Fibroblast of skin of scalp (primary cell): ENCODE results near the gene C3orf18.
"Not testable (repeated sequence)": the region's sequence is repeated elsewhere in the genome, so short reads cannot be mapped to it uniquely, and the experiment has no call there.

Source experiments
- DNase-seq: peaks from one replicate; pipeline ENCODE4 v3.0.0-alpha.2; 2013

Gene C3orf18

DNA sequence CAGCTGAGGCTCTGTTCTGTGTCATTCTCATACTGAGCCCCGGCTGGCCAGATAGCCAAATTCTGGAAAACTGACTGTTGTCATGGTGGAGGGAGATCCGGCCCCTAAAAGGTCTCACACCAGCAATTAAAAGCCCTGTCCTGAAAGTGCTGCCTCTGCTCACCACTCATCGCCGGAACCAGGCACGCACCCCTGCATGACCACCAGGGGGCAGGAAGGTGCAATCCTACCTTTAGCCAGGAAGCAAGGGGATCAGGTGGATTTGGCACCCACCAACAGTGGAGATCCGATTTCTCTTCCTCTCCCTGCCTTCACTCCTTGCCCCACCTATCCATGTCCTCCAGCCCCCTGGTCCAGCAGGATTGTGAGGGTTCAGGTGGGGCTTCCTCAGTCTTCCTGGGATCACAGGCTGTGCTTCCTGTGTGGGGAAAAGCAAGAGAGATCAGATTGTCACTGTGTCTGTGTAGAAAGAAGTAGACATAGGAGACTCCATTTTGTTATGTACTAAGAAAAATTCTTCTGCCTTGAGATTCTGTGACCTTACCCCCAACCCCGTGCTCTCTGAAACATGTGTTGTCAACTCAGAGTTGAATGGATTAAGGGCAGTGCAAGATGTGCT lies 48.0 kb downstream of the C3orf18 start:
- peak; percentile 24 for DNase-seq

- DNase-seq, result no peak
Measured at GRCh38 chr3:50518436-50518835, 49.1 kb downstream of the C3orf18 start.

DNA sequence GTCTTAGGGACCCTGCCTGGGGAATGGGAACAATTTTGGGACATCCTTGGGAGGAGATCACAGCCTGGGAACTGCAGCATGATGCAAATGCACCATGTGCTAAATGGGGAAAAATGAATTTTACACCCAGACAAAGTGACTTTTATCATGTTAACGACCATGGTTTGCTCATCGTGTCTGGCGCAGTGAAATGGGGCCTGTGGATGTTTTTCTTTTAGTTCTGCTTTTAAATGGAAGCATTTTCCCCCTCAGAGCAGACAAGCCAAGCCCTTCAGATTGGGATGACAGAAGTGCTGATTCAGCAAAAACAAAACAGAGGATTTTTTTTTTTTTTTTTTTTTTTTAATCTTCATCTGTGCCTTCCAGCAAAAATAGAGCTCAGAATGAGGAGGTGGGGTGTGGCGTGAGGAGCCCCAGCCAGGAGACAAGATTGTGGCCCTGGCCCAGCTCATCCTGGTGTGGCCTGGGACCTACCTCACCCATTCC lies 49.8 kb downstream of the C3orf18 start:
- DNase-seq, result no peak

DNA sequence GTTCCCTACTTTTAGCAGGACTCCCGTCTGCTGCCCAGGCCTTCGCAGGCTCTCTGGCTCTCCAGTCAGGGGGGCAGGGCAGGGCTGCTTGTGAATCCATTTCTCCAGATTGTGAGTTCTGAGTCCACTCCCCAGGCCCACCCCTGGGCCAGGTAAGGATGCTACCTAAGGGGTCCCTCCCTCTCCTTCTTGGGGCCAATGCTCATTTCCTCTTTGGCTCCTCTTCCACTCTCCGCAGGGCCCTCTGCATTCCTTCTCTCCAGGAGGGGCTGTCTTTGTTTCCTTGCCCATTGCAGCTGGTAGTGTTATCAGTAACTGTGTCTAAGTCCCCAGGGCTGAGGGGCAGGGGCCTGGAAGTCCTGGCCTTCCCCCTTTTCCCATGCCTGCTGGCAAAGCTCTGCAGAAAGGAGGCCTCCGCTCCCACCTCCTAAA lies 51.1 kb downstream of the C3orf18 start:
- no peak for DNase-seq

DNA sequence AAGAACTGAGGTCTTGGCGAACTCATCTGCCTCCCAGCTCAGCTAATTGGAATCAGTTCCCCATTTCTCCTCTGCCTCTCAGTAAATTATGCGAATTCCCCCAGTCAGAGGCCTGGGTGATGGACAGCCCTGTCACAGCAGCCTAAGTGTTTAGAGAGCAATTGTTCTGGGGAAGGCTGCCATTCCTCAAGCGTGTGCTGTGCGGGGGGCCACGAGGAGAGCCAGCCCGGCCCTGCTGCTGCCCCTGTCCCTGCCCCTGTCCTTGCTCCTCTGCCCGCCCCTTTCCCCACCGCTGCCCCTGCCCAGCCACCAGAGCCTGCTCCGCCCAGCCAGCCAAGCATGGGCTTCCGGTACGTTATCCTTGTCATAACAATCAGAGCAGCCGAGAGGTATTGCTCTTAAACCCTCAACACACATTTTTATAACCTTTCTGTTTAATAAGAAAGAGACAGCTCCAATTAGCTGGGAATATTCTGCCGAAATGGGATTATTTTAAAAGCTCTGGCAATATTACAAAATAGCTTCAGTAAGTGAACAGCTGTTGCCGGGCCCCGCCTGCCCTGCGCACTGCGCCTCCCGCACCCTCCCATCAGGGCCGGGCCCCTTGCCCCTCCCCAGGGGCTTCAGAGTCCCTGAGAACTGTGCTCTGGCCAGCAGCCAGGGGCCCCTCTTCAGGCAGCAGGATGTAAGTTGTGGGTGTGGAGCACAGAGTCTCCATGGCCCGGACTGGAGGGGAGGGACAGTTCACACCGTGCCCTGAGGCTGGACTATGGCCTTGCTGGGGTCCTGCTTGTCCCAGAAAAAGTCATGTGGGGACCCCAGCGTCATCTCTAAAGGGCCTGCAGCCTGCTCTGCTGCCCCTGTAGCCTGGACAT lies 51.7 kb downstream of the C3orf18 start:
- peak; percentile 24 for DNase-seq

- not testable (repeated sequence) for DNase-seq
Measured at GRCh38 chr3:50512908-50513307, 54.6 kb downstream of the C3orf18 start.

DNA sequence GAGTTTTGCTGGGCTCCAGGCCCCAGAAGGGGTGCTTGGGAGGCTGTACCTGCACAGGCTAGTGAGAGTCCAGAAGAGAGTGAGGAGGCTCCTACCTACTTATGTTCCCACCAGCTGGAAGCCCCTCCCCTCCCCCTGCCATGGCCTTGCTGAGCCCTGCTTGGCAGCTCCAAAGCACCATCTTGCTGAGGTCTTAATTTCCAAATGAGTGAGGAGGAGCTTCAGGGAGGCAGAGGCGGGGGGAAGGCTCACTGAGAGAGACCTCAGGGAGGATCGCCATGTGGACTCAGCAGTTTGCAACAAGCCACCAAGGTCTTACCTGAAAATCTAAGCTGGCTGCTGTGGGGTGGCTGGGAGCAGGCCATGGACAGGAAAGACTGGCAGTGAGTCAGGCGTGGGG lies 55.4 kb downstream of the C3orf18 start:
- no peak for DNase-seq

- no peak for DNase-seq
Measured at GRCh38 chr3:50510325-50510724, 57.2 kb downstream of the C3orf18 start.

DNA sequence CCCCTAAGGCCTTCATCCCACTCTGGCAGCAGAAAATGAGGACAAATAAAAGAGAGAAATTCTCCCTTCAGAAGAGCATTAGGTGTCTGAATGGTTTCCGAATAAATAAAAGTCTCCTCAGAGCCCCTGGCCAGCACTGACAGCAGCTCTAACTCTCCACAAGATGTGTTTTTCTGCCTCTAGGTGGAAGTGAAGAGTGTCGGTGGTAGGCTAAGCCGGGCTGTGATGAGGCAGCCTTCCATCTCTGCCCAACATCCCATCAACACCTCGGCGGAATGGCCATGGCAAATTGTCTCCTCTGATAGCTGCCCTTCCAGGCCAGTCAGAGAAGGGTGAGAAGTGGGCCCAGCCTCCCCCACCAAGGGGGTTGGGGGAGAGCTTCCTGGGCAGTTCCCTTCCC lies 57.8 kb downstream of the C3orf18 start:
- no peak for DNase-seq

DNA sequence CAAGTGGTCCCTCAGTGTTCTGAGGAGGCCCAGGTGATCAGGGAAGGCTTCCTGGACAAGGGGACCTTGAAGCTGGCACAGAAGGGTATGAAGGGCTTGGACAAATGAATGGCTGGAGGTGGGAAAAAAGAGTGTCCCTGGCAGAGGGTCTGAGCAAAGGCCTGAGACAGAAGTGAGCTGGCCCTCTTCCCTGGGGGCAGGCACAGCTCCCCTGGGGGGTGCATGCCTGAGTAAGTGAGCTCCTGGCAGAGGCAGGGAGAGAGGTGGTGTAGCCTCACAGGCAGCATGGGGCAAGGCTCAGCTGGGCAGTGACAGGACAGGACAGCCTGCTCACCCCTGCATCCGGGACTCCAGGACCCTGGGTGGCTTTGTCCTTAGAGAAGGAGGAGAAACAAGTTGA lies 58.7 kb downstream of the C3orf18 start:
- DNase-seq, result no peak
